ENCODE results near the gene SPC25. TPM values are rescaled to one million over a fixed set of nuclear protein-coding genes. Genes with fewer than 3 reads are reported as not detected.

SPC25 gene
- total RNA-seq, 1 experiment from 2014 or later = 31.5 TPM

DNA sequence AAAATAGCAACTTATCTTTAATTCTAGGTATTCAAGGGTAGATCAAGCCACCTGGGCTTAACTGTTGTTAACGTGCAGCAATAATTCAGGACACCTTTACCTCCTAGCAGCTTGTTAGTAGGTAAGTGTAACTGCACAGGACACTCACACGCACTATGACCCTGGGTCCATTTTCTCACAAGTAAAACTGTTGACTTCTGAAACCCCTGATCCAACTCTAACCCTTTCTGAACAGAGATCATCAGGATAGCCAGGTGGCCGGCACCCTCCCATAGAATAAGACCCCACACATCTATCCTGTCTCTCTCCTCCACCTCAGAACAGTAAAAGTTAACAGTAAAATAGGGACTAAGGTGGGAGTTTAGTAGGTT is 610 bp downstream of the SPC25 start:
- Histone ChIP-seq H3K18ac (ENCODE audit: insufficient read length, low read depth, low read length) (no peak overlapping the region), H3K9ac (ENCODE audit: extremely low read depth, insufficient read length, low read length) (peak overlapping the region; percentile 78)

More for the DNA sequence above, 610 bp downstream of the SPC25 start:
- H3K23ac ChIP-seq (ENCODE audit: insufficient read length, low read depth, low read length) = no peak overlapping the region
- H3K27me3 ChIP-seq (ENCODE audit: insufficient read depth, low read length) = no peaks in the 10 kb centered on the region
- Mint-ChIP-seq H3K4me1 (peaks cover 7 to 12% of the 10 kb centered on the region in 2 experiments), H3K27ac (peak overlapping the region in 2 of 3 experiments; percentile 98 to 99; a peak in 3 of 7 replicates), H3K4me3 (peak overlapping the region; percentile 98 to 99), H3K9me3 (no peaks in the 10 kb centered on the region), H3K36me3 (ENCODE audit: insufficient read depth in 1 of 3, low read depth in 3 of 3) (peaks cover 16 to 34% (median 32%) of the 10 kb centered on the region in 3 experiments; a peak in 6 of 7 replicates), H3K27me3 (ENCODE audit: low read depth) (peaks cover 13% of the 10 kb centered on the region)
- no peak overlapping the region for H2AK5ac ChIP-seq (ENCODE audit: insufficient read length, low read length)
- H2BK20ac ChIP-seq (ENCODE audit: low read depth, low read length, poor library complexity, severe bottlenecking) = no peak overlapping the region
- no peak overlapping the region for H2BK12ac ChIP-seq (ENCODE audit: insufficient read length, low read depth, low read length)
- no peaks in the 10 kb centered on the region for H3K9me3 ChIP-seq (ENCODE audit: control insufficient read depth, low read depth, low read length)
- no peaks in the 10 kb centered on the region for H4K20me1 ChIP-seq (ENCODE audit: control insufficient read depth, insufficient read depth, insufficient read length)
- H3K14ac ChIP-seq (ENCODE audit: insufficient read depth, low read length) = no peak overlapping the region
- peak overlapping the region; percentile 95 for H3K4me2 ChIP-seq (ENCODE audit: insufficient read depth, insufficient read length, low read length)
- H4K8ac ChIP-seq (replicated peaks; ENCODE audit: insufficient read length, low read depth, low read length) = no peak overlapping the region
- no CpG with 5 or more reads among the region's 3 CpGs for WGBS (ENCODE audit: extremely low coverage, insufficient read length, low lambda C conversion rate)
- no peaks in the 10 kb centered on the region for H3K79me2 ChIP-seq (ENCODE audit: insufficient read depth, low read length)
- no peak overlapping the region for H3K27ac ChIP-seq (ENCODE audit: insufficient read length, low read depth, low read length)
- no peak for DNase-seq
- H4K5ac ChIP-seq (ENCODE audit: insufficient read length, low read depth, low read length) = no peak overlapping the region
- no peak overlapping the region for H3T11ph ChIP-seq (ENCODE audit: low read length)
- no peak overlapping the region for H3K56ac ChIP-seq (ENCODE audit: insufficient read length, low read depth, low read length)
- no peak overlapping the region for H3K4ac ChIP-seq (ENCODE audit: low read depth, low read length)
- no peak overlapping the region for H2BK5ac ChIP-seq (ENCODE audit: insufficient read length, low read length)
- H3K23me2 ChIP-seq (ENCODE audit: insufficient read length, low read depth, low read length, poor library complexity, severe bottlenecking) = peaks cover 3% of the 10 kb centered on the region
- H4K91ac ChIP-seq (ENCODE audit: insufficient read length, low read depth, low read length) = no peak overlapping the region
- H3K4me1 ChIP-seq (ENCODE audit: insufficient read depth, low read length) = no peaks in the 10 kb centered on the region
- no peak overlapping the region for H2BK15ac ChIP-seq (ENCODE audit: low read depth, low read length)
- H2AFZ ChIP-seq (ENCODE audit: low read length) = no peak overlapping the region
- no peaks in the 10 kb centered on the region for H3K79me1 ChIP-seq (ENCODE audit: insufficient read depth, low read depth, low read length, poor library complexity, severe bottlenecking)
- TF ChIP-seq, protein P1, sequence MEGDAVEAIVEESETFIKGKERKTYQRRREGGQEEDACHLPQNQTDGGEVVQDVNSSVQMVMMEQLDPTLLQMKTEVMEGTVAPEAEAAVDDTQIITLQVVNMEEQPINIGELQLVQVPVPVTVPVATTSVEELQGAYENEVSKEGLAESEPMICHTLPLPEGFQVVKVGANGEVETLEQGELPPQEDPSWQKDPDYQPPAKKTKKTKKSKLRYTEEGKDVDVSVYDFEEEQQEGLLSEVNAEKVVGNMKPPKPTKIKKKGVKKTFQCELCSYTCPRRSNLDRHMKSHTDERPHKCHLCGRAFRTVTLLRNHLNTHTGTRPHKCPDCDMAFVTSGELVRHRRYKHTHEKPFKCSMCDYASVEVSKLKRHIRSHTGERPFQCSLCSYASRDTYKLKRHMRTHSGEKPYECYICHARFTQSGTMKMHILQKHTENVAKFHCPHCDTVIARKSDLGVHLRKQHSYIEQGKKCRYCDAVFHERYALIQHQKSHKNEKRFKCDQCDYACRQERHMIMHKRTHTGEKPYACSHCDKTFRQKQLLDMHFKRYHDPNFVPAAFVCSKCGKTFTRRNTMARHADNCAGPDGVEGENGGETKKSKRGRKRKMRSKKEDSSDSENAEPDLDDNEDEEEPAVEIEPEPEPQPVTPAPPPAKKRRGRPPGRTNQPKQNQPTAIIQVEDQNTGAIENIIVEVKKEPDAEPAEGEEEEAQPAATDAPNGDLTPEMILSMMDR (conservative IDR thresholded peaks at IDR 0.05) = no peak
- no peak overlapping the region for H2BK120ac ChIP-seq (ENCODE audit: low read depth, low read length, poor library complexity, severe bottlenecking)

Data from H9 (cell line).